Neural crest cell (in vitro differentiated cells): ENCODE results near the gene MNS1. TPM values are rescaled to one million over a fixed set of nuclear protein-coding genes. Genes with fewer than 3 reads are reported as not detected.
A peak's percentile ranks its signal among the peaks of the same experiment; 100 is the strongest.
"Not testable (repeated sequence)": the region's sequence is repeated elsewhere in the genome, so short reads cannot be mapped to it uniquely, and the experiment has no call there.

Source experiments
- DNase-seq: peaks from one replicate; pipeline ENCODE4 v3.0.0; 2021; ENCODE audit warnings: low read depth, mixed read lengths, low spot score
- H3K27ac Mint-ChIP-seq: one replicate; pipeline ENCODE4 v1.8.0; 2021; ENCODE audit warnings: mild to moderate bottlenecking, mixed read lengths; ENCODE audit not compliant: unreplicated experiment
- H3K27me3 Mint-ChIP-seq: 2 replicates; pipeline ENCODE4 v1.8.0; 2021; ENCODE audit warnings: low read depth, mild to moderate bottlenecking, mixed read lengths
- H3K36me3 Mint-ChIP-seq: 2 replicates; pipeline ENCODE4 v1.8.0; 2021; ENCODE audit warnings: low read depth, mild to moderate bottlenecking, mixed read lengths
- H3K4me1 Mint-ChIP-seq: 2 replicates; pipeline ENCODE4 v1.8.0; 2021; ENCODE audit warnings: mixed read lengths
- H3K4me3 Mint-ChIP-seq: one replicate; pipeline ENCODE4 v1.8.0; 2021; ENCODE audit warnings: mild to moderate bottlenecking, mixed read lengths
- H3K9me3 Mint-ChIP-seq: 2 replicates; pipeline ENCODE4 v1.8.0; 2021; ENCODE audit warnings: mixed read lengths
- CTCF ChIP-seq: fragments of 200-600 bp; sonication (generic); conservative IDR thresholded peaks from 2 replicates; pipeline ENCODE4 v1.5.0; 2021; ENCODE audit warnings: antibody characterized with exemption, mild to moderate bottlenecking
- total RNA-seq: library from RNA; stranded (reverse); gene quantifications from 2 replicates; pipeline ENCODE4 v1.2.1, GENCODE V29; 2021

MNS1 gene
- total RNA-seq, 1 donor from 2014 or later = 7.9 TPM

GRCh38 chr15:56492236-56492635 lies 27.3 kb upstream of the MNS1 start:
- H3K4me1 Mint-ChIP-seq = peaks cover 3% of the 10 kb centered on the region
- no peak overlapping the region for H3K4me3 Mint-ChIP-seq
- TF ChIP-seq CTCF = no peak
- H3K9me3 Mint-ChIP-seq = peaks cover 4% of the 10 kb centered on the region
- H3K27ac Mint-ChIP-seq = no peak overlapping the region
- H3K27me3 Mint-ChIP-seq = no peaks in the 10 kb centered on the region
- DNase-seq = no peak
- no peaks in the 10 kb centered on the region for H3K36me3 Mint-ChIP-seq

- Mint-ChIP-seq H3K27me3 (no peaks in the 10 kb centered on the region), H3K27ac (no peak overlapping the region), H3K4me3 (no peak overlapping the region), H3K36me3 (no peaks in the 10 kb centered on the region), H3K4me1 (no peaks in the 10 kb centered on the region), H3K9me3 (peaks cover 2% of the 10 kb centered on the region)
- TF ChIP-seq CTCF = peak; percentile 90
- DNase-seq = peak; percentile 65
These were observed 26.3 kb upstream of the MNS1 start for GRCh38 chr15:56491110-56491722.

- no peaks in the 10 kb centered on the region for H3K36me3 Mint-ChIP-seq
- H3K27me3 Mint-ChIP-seq = no peaks in the 10 kb centered on the region
- no peak for TF ChIP-seq CTCF
- H3K27ac Mint-ChIP-seq = no peak overlapping the region
- H3K4me1 Mint-ChIP-seq = no peaks in the 10 kb centered on the region
- H3K4me3 Mint-ChIP-seq = no peak overlapping the region
- peaks cover 5% of the 10 kb centered on the region for H3K9me3 Mint-ChIP-seq
- DNase-seq = no peak
These were observed 25.5 kb upstream of the MNS1 start for GRCh38 chr15:56490461-56490860.

GRCh38 chr15:56486206-56486605 lies 21.3 kb upstream of the MNS1 start:
- not testable (repeated sequence) for H3K4me3 Mint-ChIP-seq, H3K27me3 Mint-ChIP-seq

GRCh38 chr15:56485426-56485825 lies 20.5 kb upstream of the MNS1 start:
- H3K36me3 Mint-ChIP-seq, H3K4me1 Mint-ChIP-seq, H3K4me3 Mint-ChIP-seq, H3K9me3 Mint-ChIP-seq, H3K27ac Mint-ChIP-seq, H3K27me3 Mint-ChIP-seq, DNase-seq: not testable (repeated sequence)

More at GRCh38 chr15:56486206-56486605, 21.3 kb upstream of the MNS1 start:
- not testable (repeated sequence) for H3K4me1 Mint-ChIP-seq, H3K9me3 Mint-ChIP-seq, H3K36me3 Mint-ChIP-seq, DNase-seq, H3K27ac Mint-ChIP-seq

GRCh38 chr15:56484287-56484686 lies 19.4 kb upstream of the MNS1 start:
- DNase-seq = no peak
- TF ChIP-seq CTCF = no peak
- H3K4me1 Mint-ChIP-seq = no peaks in the 10 kb centered on the region
- peaks cover 7% of the 10 kb centered on the region for H3K9me3 Mint-ChIP-seq
- H3K27ac Mint-ChIP-seq = no peak overlapping the region
- no peaks in the 10 kb centered on the region for H3K27me3 Mint-ChIP-seq
- peaks cover 5% of the 10 kb centered on the region for H3K36me3 Mint-ChIP-seq
- no peak overlapping the region for H3K4me3 Mint-ChIP-seq

GRCh38 chr15:56475351-56475750 lies 10.4 kb upstream of the MNS1 start:
- Mint-ChIP-seq H3K36me3 (peaks cover 3% of the 10 kb centered on the region), H3K27ac (no peak overlapping the region), H3K4me3 (no peak overlapping the region), H3K9me3 (peaks cover 2% of the 10 kb centered on the region), H3K4me1 (no peaks in the 10 kb centered on the region), H3K27me3 (peaks cover 11% of the 10 kb centered on the region)
- no peak for DNase-seq
- no peak for TF ChIP-seq CTCF
